Ishikawa (cell line): ENCODE measurements around the gene KIAA0513.

Source experiments
- CEBPB ChIP-seq: IDR thresholded peaks from 2 replicates; pipeline ENCODE4 v1.6.1; 2012
- CREB1 ChIP-seq: IDR thresholded peaks from 2 replicates; pipeline ENCODE4 v1.6.1; 2012; ENCODE audit warnings: low read depth
- EGR1 ChIP-seq: IDR thresholded peaks from 2 replicates; pipeline ENCODE4 v1.6.1; 2012
- EP300 ChIP-seq: IDR thresholded peaks from 2 replicates; pipeline ENCODE4 v1.6.1; 2012; ENCODE audit warnings: borderline replicate concordance
- FOXM1 ChIP-seq: IDR thresholded peaks from 2 replicates; pipeline ENCODE4 v1.6.1; 2012; ENCODE audit warnings: low read depth, borderline replicate concordance
- RAD21 ChIP-seq: IDR thresholded peaks from 2 replicates; pipeline ENCODE4 v1.6.1; 2012; ENCODE audit warnings: low read depth
- TAF1 ChIP-seq: IDR thresholded peaks from 2 replicates; pipeline ENCODE4 v1.6.1; 2012; ENCODE audit warnings: low read depth, mild to moderate bottlenecking
- TCF12 ChIP-seq: IDR thresholded peaks from 2 replicates; pipeline ENCODE4 v1.6.1; 2012; ENCODE audit warnings: low read depth
- YY1 ChIP-seq: IDR thresholded peaks from 2 replicates; pipeline ENCODE4 v1.6.1; 2012; ENCODE audit warnings: low read depth
- ZBTB7A ChIP-seq: IDR thresholded peaks from 2 replicates; pipeline ENCODE4 v1.6.1; 2012; ENCODE audit warnings: low read depth
- TF ChIP-seq, protein P1 (sequence below): IDR thresholded peaks from 2 replicates; pipeline ENCODE4 v1.6.1; 2012
- TF ChIP-seq, protein P2 (sequence below): IDR thresholded peaks from 2 replicates; pipeline ENCODE4 v1.6.1; 2012

DNA sequence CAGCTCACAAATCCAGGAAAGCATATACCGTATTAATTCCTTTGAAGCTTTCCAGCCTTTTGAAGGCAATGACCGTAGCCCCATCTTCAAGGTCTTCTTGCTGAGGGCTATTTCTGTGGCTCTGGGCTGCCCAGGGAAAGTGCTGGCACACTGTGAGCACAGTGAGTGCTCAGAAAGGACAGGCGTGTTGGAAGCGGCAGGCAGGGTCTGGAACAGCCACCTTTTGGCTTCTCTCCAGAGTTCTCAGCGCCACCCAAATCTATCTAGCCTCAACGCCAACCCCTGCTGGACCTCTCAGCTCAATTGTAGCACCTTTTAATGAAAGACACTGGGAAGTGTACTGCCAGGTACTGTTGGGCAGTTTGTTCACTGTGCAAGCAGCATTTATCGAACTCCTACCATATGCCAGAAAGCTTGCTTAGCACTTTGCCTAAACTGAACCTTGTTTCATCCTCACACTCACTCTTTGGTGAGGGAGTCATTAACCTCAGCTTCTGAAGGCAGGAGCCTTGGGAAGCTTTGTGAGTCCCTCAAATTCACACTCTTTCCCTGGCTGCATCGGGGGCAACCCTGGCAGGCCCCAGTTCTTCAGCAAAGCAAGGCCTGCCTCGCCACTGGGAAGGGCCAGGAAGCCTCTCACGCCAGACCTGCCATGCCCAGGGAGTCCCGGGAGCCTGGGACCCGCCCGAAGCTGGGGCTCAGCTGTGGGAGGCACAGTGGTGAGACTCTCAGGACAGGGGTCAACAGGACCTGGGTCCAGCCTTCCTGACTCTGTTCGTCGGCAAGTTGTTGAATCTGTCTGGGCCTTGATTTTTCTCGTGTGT is 98.2 kb downstream of the KIAA0513 start:
- no peak for TF ChIP-seq RAD21
- TF ChIP-seq TAF1: no peak
- TF ChIP-seq CEBPB: no peak
- TF ChIP-seq EGR1: no peak
- TF ChIP-seq CREB1: no peak
- TF ChIP-seq YY1: no peak
- TF ChIP-seq, protein P1, sequence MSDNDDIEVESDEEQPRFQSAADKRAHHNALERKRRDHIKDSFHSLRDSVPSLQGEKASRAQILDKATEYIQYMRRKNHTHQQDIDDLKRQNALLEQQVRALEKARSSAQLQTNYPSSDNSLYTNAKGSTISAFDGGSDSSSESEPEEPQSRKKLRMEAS: no peak; the same call in 1 of the 2 replicates
- no peak for TF ChIP-seq EP300
- TF ChIP-seq, protein P2, sequence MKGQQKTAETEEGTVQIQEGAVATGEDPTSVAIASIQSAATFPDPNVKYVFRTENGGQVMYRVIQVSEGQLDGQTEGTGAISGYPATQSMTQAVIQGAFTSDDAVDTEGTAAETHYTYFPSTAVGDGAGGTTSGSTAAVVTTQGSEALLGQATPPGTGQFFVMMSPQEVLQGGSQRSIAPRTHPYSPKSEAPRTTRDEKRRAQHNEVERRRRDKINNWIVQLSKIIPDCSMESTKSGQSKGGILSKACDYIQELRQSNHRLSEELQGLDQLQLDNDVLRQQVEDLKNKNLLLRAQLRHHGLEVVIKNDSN: no peak
- no peak for TF ChIP-seq FOXM1
- TF ChIP-seq ZBTB7A: no peak
- no peak for TF ChIP-seq TCF12
